HG02798 (cell line): Measurements from ENCODE around the gene KAT8.
"Not testable (repeated sequence)": the region's sequence is repeated elsewhere in the genome, so short reads cannot be mapped to it uniquely, and the experiment has no call there.

Source experiments
- ATAC-seq: cut with Tn5 transposase; IDR thresholded peaks from one replicate; pipeline ENCODE4 v1.9.1; 2021; ENCODE audit warnings: mild to moderate bottlenecking; ENCODE audit not compliant: unreplicated experiment, poor library complexity

The KAT8 gene

DNA sequence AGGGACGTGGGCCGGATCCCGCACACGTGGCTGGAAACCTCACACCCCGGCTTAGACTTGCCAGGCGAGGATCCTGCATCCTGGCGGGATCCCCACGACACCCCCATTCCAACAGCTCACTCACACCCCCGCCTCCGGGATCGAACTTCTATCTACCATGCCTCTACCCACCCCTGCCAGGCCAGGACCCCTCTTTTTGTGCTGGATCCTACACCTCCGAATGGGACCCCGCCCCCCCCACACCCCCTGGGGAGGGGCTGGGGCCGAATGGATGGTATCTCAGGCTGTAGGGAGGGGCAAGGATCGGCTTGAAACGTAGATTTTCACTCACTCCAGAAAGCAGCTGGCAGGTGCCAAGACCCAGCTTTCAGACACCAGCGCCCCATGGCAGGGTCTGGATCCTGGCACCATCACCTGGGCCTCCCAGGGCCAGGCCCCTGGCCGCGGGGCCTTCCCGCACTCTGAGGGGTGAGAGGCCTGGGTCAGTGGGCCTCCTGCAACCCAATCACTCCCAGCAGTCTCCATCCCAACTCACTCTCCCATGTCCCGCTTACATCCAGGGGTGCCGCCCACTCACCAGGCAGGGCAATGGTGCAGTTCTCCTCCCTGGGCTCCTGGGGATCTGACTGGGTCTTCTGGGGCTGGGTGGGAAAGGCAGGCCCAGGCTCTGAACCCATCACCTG lies 25.7 kb downstream of the KAT8 start:
- ATAC-seq = no peak

GRCh38 chr16:31143694-31144148 lies 26.3 kb downstream of the KAT8 start:
- ATAC-seq = no peak

DNA sequence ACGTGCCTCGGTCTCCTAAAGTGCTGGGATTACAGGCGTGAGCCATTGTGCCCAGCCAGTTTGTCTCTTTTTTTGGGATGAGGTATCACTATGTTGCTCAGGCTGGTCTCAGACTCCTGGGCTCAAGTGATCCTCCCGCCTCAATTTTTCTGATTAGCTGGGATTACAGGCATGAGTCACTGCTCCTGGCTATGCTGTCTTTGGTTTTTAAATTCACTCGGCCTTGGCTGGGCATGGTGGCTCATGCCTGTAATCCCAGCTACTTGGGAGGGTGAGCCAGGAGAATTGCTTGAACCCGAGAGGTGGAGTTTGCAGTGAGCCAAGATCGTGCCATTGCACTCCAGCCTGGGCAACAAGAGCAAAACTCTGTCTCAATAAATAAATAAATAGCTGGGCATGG lies 27.0 kb downstream of the KAT8 start:
- not testable (repeated sequence) for ATAC-seq

- ATAC-seq = no peak
Measured at GRCh38 chr16:31145398-31145990, 28.0 kb downstream of the KAT8 start.

DNA sequence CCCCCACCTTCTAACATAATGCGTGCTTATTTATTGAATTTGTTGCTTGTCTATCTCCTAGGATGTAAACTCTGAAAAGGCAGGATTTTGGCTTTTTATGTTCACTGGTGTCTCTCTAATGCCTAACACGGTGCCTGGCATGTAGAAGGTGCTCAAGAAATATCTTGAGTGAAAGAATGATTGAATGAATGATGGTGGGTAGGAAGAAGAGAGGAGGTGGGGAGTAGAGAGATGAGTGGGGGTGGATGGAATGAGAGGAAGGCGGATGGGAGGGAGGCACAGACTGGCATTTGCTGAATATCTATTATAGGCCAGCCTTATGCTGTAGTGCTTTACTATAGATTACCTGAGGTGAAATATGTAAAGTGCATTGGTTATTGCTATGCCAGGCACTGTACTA lies 30.1 kb downstream of the KAT8 start:
- no peak for ATAC-seq

DNA sequence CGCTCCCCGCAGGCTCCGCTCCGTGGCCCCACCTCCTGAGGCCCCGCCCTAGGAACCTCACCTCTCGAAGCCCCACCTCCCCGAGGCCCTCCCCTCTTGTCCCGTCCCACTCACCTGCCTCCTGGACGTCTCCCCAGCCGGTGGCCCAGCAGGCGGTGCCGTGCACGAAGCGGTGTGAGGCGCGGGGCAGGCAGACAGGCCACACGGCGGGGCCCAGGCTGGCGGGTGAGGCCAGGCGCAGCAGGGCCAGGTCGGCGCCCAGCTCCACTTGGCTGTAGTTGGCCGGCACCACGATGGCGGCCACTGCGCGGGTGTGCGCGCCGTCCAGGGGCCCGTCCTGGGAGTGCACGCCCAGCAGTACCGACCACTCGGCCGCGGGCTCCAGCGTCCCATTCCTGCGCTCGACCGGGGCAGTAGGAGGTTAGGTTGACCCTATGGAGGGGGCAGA lies 30.8 kb downstream of the KAT8 start:
- ATAC-seq = no peak

GRCh38 chr16:31148896-31149295 lies 31.4 kb downstream of the KAT8 start:
- ATAC-seq = no peak

DNA sequence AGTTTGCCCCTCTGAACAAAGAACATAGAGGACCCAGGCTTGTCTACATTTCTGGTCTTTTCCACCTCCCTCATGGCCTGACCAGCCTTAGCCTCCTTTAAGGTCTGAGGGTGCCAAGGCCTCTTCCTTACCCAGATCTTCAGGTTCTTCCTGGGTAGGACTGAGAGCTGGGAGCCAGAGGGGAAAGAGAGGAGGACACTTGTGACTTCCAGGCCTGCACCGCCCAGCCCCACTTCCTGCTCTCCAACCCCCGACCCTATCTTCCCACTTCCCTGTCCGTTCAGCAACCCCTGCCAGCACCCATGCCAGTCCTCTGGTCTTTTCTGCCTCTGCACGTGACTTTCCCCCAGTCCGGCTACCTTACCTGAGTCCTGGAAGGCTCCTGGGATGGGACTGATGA lies 31.9 kb downstream of the KAT8 start:
- no peak for ATAC-seq

DNA sequence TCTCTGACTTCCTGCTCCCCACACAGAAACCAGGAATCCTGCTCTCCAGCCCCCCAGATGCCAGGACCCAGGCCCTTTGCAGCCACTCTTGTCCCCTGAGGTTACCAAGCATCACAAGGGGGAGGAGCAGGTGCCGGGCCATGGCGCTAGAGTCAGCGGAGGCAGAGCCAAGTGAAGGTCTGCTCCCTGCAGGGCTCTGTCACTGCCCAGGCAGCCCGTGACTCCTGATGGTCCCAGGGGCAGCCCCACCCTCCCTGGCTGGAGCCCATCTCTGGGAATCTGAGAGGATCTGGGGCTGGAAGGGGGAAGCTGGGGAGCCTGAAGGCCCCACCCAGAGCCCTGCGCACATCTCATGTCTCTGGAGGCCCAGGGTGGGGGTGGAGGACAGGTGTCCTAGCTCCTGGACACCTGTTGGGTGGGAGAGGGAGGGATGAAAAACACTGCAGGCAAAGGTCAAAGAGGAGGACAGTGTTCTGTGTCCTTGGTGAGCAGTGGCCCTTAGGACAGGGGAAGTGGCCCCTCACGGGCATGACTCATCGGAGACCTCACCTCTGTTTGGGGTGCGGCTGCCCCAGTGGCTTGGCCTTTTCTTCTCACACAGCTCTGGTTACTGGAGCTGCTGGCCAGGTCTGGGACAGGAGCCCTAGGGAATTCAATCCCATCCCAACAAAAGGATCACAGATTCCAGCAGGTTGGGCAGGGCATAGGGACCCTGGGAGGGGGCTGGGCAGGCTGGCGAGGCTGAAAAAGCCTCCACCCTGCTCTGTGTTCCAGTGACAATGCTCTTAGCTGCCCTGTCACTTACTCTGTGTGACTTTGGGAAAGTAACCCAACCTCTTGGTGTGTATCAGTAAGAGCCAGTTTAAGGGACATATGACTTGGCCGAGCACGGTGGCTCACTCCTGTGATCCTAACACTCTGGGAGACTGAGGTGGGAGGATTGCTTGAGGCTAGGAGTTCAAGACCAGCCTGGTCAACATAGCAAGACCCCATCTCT lies 32.7 kb downstream of the KAT8 start, which contains the start of gene PRSS36:
Gene PRSS36, minus strand, starts transcription at position 173 of the 997 bp plus-strand sequence. Its CDS starts 31 bp downstream, at position 142.
- no peak for ATAC-seq

DNA sequence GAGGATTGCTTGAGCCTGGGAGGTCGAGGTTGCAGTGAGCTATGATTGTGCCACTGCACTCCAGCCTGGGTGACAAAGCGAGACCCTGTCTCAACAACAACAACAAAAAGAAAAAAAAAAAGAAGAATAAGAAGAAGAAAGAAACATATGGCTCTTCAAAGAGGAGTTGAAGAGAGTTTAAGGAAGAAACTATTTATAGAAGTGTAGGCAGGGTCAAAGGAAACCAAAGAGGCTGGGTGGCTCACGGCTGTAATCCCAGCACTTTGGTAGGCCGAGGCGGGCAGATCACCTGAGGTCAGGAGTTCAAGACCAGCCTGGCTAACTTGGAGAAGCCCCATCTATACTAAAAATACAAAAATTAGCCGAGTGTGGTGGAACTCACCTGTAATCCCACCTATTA lies 33.5 kb downstream of the KAT8 start:
- not testable (repeated sequence) for ATAC-seq

- no peak for ATAC-seq
Measured at GRCh38 chr16:31157136-31157535, 39.7 kb downstream of the KAT8 start.

- ATAC-seq = no peak
Measured at GRCh38 chr16:31167315-31167714, 49.9 kb downstream of the KAT8 start.

GRCh38 chr16:31168848-31169247 lies 51.4 kb downstream of the KAT8 start:
- no peak for ATAC-seq

DNA sequence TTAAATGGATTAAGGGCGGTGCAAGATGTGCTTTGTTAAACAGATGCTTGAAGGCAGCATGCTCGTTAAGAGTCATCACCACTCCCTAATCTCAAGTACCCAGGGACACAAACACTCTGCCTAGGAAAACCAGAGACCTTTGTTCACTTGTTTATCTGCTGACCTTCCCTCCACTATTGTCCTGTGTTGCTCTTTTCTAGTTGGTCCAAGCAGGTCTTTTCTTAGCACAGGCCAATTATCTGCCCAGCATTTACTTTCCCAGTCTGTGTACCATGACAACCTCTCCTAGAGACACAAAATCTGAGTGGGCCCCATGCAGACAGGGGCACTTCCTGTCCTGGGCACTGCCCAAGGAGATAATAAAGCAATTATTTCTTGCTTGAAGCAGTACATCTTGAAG lies 52.6 kb downstream of the KAT8 start:
- not testable (repeated sequence) for ATAC-seq

DNA sequence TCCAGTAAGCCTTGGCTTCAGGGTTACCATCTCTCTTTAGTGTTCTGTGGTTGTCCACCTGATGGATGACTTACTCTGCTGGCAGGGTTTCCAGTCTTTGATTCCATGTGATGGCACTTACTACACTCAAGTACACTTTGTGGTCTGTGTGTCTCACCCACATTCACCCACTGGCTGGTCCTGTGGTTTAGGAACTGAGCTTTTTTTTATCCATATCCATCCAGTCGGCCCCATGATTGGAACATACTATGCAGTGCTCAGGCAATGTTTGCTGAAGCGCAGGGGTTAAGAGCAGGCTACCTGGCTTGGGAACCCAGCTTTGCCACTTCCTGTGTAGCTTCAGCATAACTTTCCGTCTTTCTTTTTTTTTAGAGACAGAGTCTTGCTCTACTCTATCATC lies 59.7 kb downstream of the KAT8 start:
- no peak for ATAC-seq

DNA sequence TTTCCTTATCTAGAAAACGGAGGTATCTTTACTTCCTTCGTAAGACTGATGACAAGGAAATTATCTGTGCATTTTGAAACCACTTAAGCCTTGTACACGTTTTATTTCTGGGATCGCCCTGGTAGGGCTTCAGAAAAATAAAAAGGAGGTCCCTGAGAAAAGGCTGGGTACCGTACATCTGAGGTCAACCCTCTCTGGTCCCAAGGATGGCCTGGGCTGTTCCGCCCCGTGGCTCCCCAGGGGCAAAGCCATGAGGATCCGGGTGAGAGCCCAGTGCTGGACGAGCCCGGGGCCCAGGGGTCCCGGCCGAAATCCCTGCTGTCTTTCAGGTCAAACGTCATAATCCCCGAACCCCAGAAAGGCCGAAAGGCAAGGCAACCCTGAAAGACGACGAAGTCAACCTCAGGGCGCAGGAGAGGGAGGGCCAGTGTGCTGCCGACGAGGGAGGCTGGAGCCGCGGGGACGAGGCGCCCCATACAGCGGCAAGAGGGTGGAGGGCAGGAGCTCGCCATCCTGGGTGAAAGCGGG lies 61.8 kb downstream of the KAT8 start:
- no peak for ATAC-seq

GRCh38 chr16:31179747-31180459 lies 62.4 kb downstream of the KAT8 start, which contains the start of gene FUS:
Gene FUS, plus strand, starts transcription at chr16:31180139. Its CDS starts 76 bp downstream, at chr16:31180215.
- ATAC-seq = peak; percentile 73
